ENCODE data around the gene GOLPH3L.
"Not testable (repeated sequence)": the region's sequence is repeated elsewhere in the genome, so short reads cannot be mapped to it uniquely, and the experiment has no call there.

GOLPH3L gene

DNA sequence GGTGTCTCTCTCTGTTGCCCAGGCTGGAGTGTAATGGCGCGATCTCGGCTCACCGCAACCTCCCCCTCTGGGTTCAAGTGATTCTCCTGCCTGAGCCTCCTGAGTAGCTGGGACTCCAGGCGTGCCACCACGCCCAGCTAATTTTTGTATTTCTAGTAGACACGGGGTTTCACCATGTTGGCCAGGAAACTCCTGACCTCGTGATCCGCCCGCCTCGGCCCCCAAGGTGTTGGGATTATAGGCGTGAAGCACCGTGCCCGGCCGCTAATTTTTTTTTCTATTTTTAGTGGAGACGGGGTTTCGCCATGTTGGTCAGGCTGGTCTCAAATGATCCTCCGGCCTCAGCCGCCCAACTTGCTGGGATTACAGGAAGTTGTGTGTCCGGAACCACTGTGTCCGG is 23.1 kb upstream of the GOLPH3L start:
- Histone ChIP-seq H3K79me1 (ENCODE audit: low read depth, low read length) (no peaks in the 10 kb centered on the region), H3K27me3 (ENCODE audit: control insufficient read depth in 3 of 3, insufficient read depth in 3 of 3, low read depth in 1 of 3, low read length in 3 of 3) (no peaks in the 10 kb centered on the region), H3K9me3 (replicated peaks in 1 of 2; ENCODE audit: control insufficient read depth in 2 of 2, insufficient read depth in 1 of 2, low read depth in 1 of 2, low read length in 2 of 2) (peaks cover 0 to 2% of the 10 kb centered on the region in 2 donors), H3K18ac (ENCODE audit: low read length) (no peak overlapping the region), H3K4me3 (ENCODE audit: low read length in 2 of 2) (no peak overlapping the region), H2AFZ (ENCODE audit: low read length) (no peak overlapping the region), H3K4me1 (ENCODE audit: control insufficient read depth in 2 of 2, insufficient read depth in 1 of 2, low read depth in 1 of 2, low read length in 2 of 2) (no peaks in the 10 kb centered on the region), H3K36me3 (replicated peaks in 1 of 2; ENCODE audit: control insufficient read depth in 2 of 2, insufficient read depth in 2 of 2, low read length in 2 of 2) (no peaks in the 10 kb centered on the region), H3K4me2 (ENCODE audit: insufficient read depth, low read length, poor library complexity, severe bottlenecking) (no peak overlapping the region), H2BK5ac (ENCODE audit: low read length) (no peak overlapping the region), H3K14ac (ENCODE audit: low read length) (no peak overlapping the region), H3K23ac (ENCODE audit: low read depth, low read length, poor library complexity) (no peak overlapping the region), H3K27ac (replicated peaks; ENCODE audit: low read length) (no peak overlapping the region), H2BK120ac (ENCODE audit: low read depth, low read length) (no peak overlapping the region), H2BK12ac (ENCODE audit: low read length) (no peak overlapping the region), H4K8ac (ENCODE audit: low read depth, low read length) (no peak overlapping the region), H2BK15ac (ENCODE audit: low read length) (no peak overlapping the region), H4K91ac (ENCODE audit: low read depth, low read length, poor library complexity) (no peak overlapping the region), H3K9ac (ENCODE audit: low read depth, low read length, poor library complexity) (no peak overlapping the region), H2AK5ac (ENCODE audit: low read depth, low read length) (no peak overlapping the region), H3K4ac (ENCODE audit: low read length) (no peak overlapping the region)
- no peak for DNase-seq (ENCODE audit: low spot score)
- WGBS, 2 donors (ENCODE audit: extremely low coverage in 2 of 2, insufficient read length in 2 of 2, insufficient replicate concordance in 1 of 2): no CpG with 5 or more reads among the region's 21 CpGs

- Histone ChIP-seq H2BK5ac (ENCODE audit: low read length) (no peak overlapping the region), H2BK15ac (ENCODE audit: low read length) (no peak overlapping the region), H3K18ac (ENCODE audit: low read length) (no peak overlapping the region), H3K36me3 (replicated peaks in 1 of 2; ENCODE audit: control insufficient read depth in 2 of 2, insufficient read depth in 2 of 2, low read length in 2 of 2) (no peaks in the 10 kb centered on the region), H3K4ac (ENCODE audit: low read length) (no peak overlapping the region), H4K91ac (ENCODE audit: low read depth, low read length, poor library complexity) (no peak overlapping the region), H2BK12ac (ENCODE audit: low read length) (no peak overlapping the region), H4K8ac (ENCODE audit: low read depth, low read length) (no peak overlapping the region), H3K27me3 (ENCODE audit: control insufficient read depth in 3 of 3, insufficient read depth in 3 of 3, low read depth in 1 of 3, low read length in 3 of 3) (no peaks in the 10 kb centered on the region), H2AFZ (ENCODE audit: low read length) (no peak overlapping the region), H3K4me2 (ENCODE audit: insufficient read depth, low read length, poor library complexity, severe bottlenecking) (no peak overlapping the region), H3K27ac (replicated peaks; ENCODE audit: low read length) (no peak overlapping the region), H2BK120ac (ENCODE audit: low read depth, low read length) (no peak overlapping the region), H3K9ac (ENCODE audit: low read depth, low read length, poor library complexity) (no peak overlapping the region), H3K23ac (ENCODE audit: low read depth, low read length, poor library complexity) (no peak overlapping the region), H3K79me1 (ENCODE audit: low read depth, low read length) (no peaks in the 10 kb centered on the region), H3K4me3 (ENCODE audit: low read length in 2 of 2) (no peak overlapping the region), H3K4me1 (ENCODE audit: control insufficient read depth in 2 of 2, insufficient read depth in 1 of 2, low read depth in 1 of 2, low read length in 2 of 2) (no peaks in the 10 kb centered on the region), H3K14ac (ENCODE audit: low read length) (no peak overlapping the region), H2AK5ac (ENCODE audit: low read depth, low read length) (no peak overlapping the region), H3K9me3 (replicated peaks in 1 of 2; ENCODE audit: control insufficient read depth in 2 of 2, insufficient read depth in 1 of 2, low read depth in 1 of 2, low read length in 2 of 2) (peaks cover 0 to 2% of the 10 kb centered on the region in 2 donors)
- no peak for DNase-seq (ENCODE audit: low spot score)
- WGBS, 2 donors (ENCODE audit: extremely low coverage in 2 of 2, insufficient read length in 2 of 2, insufficient replicate concordance in 1 of 2): 100% methylated on average over 1 of the region's 11 CpGs; no CpG with 5 or more reads in 1 of the 2 donors
Observed at GRCh38 chr1:150718225-150718891, 21.4 kb upstream of the GOLPH3L start.

- H2BK120ac ChIP-seq (ENCODE audit: low read depth, low read length); H3K4me3 ChIP-seq (ENCODE audit: low read length in 2 of 2); H3K36me3 ChIP-seq (replicated peaks in 1 of 2; ENCODE audit: control insufficient read depth in 2 of 2, insufficient read depth in 2 of 2, low read length in 2 of 2); H2AFZ ChIP-seq (ENCODE audit: low read length); DNase-seq (ENCODE audit: low spot score); H3K27ac ChIP-seq (replicated peaks; ENCODE audit: low read length); H2BK15ac ChIP-seq (ENCODE audit: low read length); H3K79me1 ChIP-seq (ENCODE audit: low read depth, low read length); H3K9me3 ChIP-seq (replicated peaks in 1 of 2; ENCODE audit: control insufficient read depth in 2 of 2, insufficient read depth in 1 of 2, low read depth in 1 of 2, low read length in 2 of 2); H3K9ac ChIP-seq (ENCODE audit: low read depth, low read length, poor library complexity); H3K23ac ChIP-seq (ENCODE audit: low read depth, low read length, poor library complexity); H3K4me2 ChIP-seq (ENCODE audit: insufficient read depth, low read length, poor library complexity, severe bottlenecking); H4K8ac ChIP-seq (ENCODE audit: low read depth, low read length); H2BK5ac ChIP-seq (ENCODE audit: low read length); H3K4me1 ChIP-seq (ENCODE audit: control insufficient read depth in 2 of 2, insufficient read depth in 1 of 2, low read depth in 1 of 2, low read length in 2 of 2); H3K18ac ChIP-seq (ENCODE audit: low read length); H3K14ac ChIP-seq (ENCODE audit: low read length); H4K91ac ChIP-seq (ENCODE audit: low read depth, low read length, poor library complexity); H2BK12ac ChIP-seq (ENCODE audit: low read length); H3K4ac ChIP-seq (ENCODE audit: low read length); H2AK5ac ChIP-seq (ENCODE audit: low read depth, low read length): not testable (repeated sequence)
- H3K27me3 ChIP-seq (ENCODE audit: control insufficient read depth in 3 of 3, insufficient read depth in 3 of 3, low read depth in 1 of 3, low read length in 3 of 3): peaks cover 0 to 12% (median 0%) of the 10 kb centered on the region in 3 experiments
- WGBS, 2 donors (ENCODE audit: extremely low coverage in 2 of 2, insufficient read length in 2 of 2, insufficient replicate concordance in 1 of 2): no CpG with 5 or more reads among the region's 1 CpG
Observed at GRCh38 chr1:150709031-150709430, 12.1 kb upstream of the GOLPH3L start.

DNA sequence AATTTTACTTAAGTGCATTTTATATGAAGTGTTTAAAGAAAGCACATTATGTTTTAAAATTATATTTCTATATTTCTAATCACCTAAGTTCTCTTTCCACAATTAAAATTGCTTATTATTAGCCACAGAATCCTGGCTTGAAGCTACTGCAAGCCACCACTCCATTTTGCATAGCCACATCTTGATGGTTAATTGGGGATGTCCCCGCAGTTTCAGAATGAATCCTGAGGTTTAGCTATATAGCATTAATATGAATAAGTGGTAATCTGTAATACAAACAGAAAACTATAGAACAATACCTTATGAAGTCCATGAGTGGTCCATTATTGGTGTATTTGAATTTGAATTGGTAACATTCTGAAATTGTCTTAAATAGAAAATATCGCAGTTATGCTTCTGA is 11.6 kb upstream of the GOLPH3L start:
- no peak overlapping the region for H2BK5ac ChIP-seq (ENCODE audit: low read length)
- H3K14ac ChIP-seq (ENCODE audit: low read length): no peak overlapping the region
- peaks cover 0 to 14% (median 0%) of the 10 kb centered on the region in 3 experiments for H3K27me3 ChIP-seq (ENCODE audit: control insufficient read depth in 3 of 3, insufficient read depth in 3 of 3, low read depth in 1 of 3, low read length in 3 of 3)
- no peak overlapping the region for H4K91ac ChIP-seq (ENCODE audit: low read depth, low read length, poor library complexity)
- WGBS, 2 donors (ENCODE audit: extremely low coverage in 2 of 2, insufficient read length in 2 of 2, insufficient replicate concordance in 1 of 2): no CpG with 5 or more reads among the region's 2 CpGs
- H2BK120ac ChIP-seq (ENCODE audit: low read depth, low read length): no peak overlapping the region
- no peak overlapping the region for H2BK12ac ChIP-seq (ENCODE audit: low read length)
- H2BK15ac ChIP-seq (ENCODE audit: low read length): no peak overlapping the region
- DNase-seq (ENCODE audit: low spot score): no peak
- H3K4ac ChIP-seq (ENCODE audit: low read length): no peak overlapping the region
- no peak overlapping the region for H2AK5ac ChIP-seq (ENCODE audit: low read depth, low read length)
- no peak overlapping the region for H3K27ac ChIP-seq (replicated peaks; ENCODE audit: low read length)
- H3K4me2 ChIP-seq (ENCODE audit: insufficient read depth, low read length, poor library complexity, severe bottlenecking): no peak overlapping the region
- no peak overlapping the region for H3K4me3 ChIP-seq (ENCODE audit: low read length in 2 of 2)
- no peak overlapping the region for H3K18ac ChIP-seq (ENCODE audit: low read length)
- H3K9ac ChIP-seq (ENCODE audit: low read depth, low read length, poor library complexity): no peak overlapping the region
- H3K36me3 ChIP-seq (replicated peaks in 1 of 2; ENCODE audit: control insufficient read depth in 2 of 2, insufficient read depth in 2 of 2, low read length in 2 of 2): no peaks in the 10 kb centered on the region
- no peaks in the 10 kb centered on the region for H3K9me3 ChIP-seq (replicated peaks in 1 of 2; ENCODE audit: control insufficient read depth in 2 of 2, insufficient read depth in 1 of 2, low read depth in 1 of 2, low read length in 2 of 2)
- H3K4me1 ChIP-seq (ENCODE audit: control insufficient read depth in 2 of 2, insufficient read depth in 1 of 2, low read depth in 1 of 2, low read length in 2 of 2): no peaks in the 10 kb centered on the region
- H3K79me1 ChIP-seq (ENCODE audit: low read depth, low read length): no peaks in the 10 kb centered on the region
- no peak overlapping the region for H4K8ac ChIP-seq (ENCODE audit: low read depth, low read length)
- H2AFZ ChIP-seq (ENCODE audit: low read length): no peak overlapping the region
- H3K23ac ChIP-seq (ENCODE audit: low read depth, low read length, poor library complexity): no peak overlapping the region

Measured in neuronal stem cell (in vitro differentiated cells).